Adrenal gland (tissue), 12 donors: Measurements from ENCODE around the gene ASAP2. TPM values are rescaled to one million over a fixed set of nuclear protein-coding genes. Genes with fewer than 3 reads are reported as not detected.
A peak's percentile ranks its signal among the peaks of the same experiment; 100 is the strongest.
"Not testable (repeated sequence)": the region's sequence is repeated elsewhere in the genome, so short reads cannot be mapped to it uniquely, and the experiment has no call there.

Experiments
- DNase-seq, 7 donors: peaks; one replicate each; pipeline ENCODE4 v3.0.0-alpha.2; 2019 to 2020
- H3K27ac ChIP-seq, 5 donors: fragments of 200-600 bp; sonication (generic) in 4 of 5; 1 replicate in 3 of 5; 2 replicates in 2 of 5; pipeline versions ENCODE4 v1.5.1 to v1.8.0; 2016 to 2020; ENCODE audit warnings: mild to moderate bottlenecking in 1 of 5
- H3K27me3 ChIP-seq: fragments of 200-600 bp; 2 replicates; pipeline ENCODE4 v1.8.0; 2021
- H3K36me3 ChIP-seq, 2 donors: fragments of 200-600 bp; replicated peaks in 1 of 2; 1 replicate in 1 of 2; 2 replicates in 1 of 2; pipeline versions ENCODE4 v1.5.1 to v1.8.0; 2018 to 2022
- H3K4me1 ChIP-seq, 2 donors: fragments of 200-600 bp; replicated peaks in 1 of 2; 1 replicate in 1 of 2; 2 replicates in 1 of 2; pipeline versions ENCODE4 v1.5.1 to v1.8.0; 2018 to 2021
- H3K4me3 ChIP-seq, 4 donors: fragments of 200-600 bp; sonication (generic) in 3 of 4; one replicate each; pipeline ENCODE4 v1.5.1; 2016 to 2018
- H3K9me3 ChIP-seq, 3 donors: fragments of 200-600 bp; sonication (generic) in 1 of 3; replicated peaks in 1 of 3; 1 replicate in 2 of 3; 2 replicates in 1 of 3; pipeline versions ENCODE4 v1.5.1 to v1.8.0; 2016 to 2021
- CTCF ChIP-seq, 6 experiments: fragments of 450-650 bp in 4 of 6; fragments of 200-600 bp in 2 of 6; sonication (generic) in 1 of 6; IDR thresholded peaks; 1 replicate in 5 of 6; 2 replicates in 1 of 6; pipeline versions ENCODE4 v1.5.1 to v1.8.0; 2016 to 2021; ENCODE audit warnings: antibody characterized with exemption in 6 of 6, mild to moderate bottlenecking in 2 of 6, moderate library complexity in 1 of 6
- POLR2A ChIP-seq, 2 donors: fragments of 450-650 bp; IDR thresholded peaks; one replicate each; pipeline ENCODE4 v1.6.1; 2017; ENCODE audit warnings: antibody characterized with exemption in 2 of 2, mild to moderate bottlenecking in 2 of 2, moderate library complexity in 1 of 2
- WGBS, 4 donors: extraction: QIAGEN DNeasy Blood & Tissue Kit in 2 of 4; methylation state at CpG; one replicate each; pipeline versions ENCODE4 v1.1.5 to v1.1.7; 2013 to 2017; 5-methylcytosine and 5-hydroxymethylcytosine counted together
- intact Hi-C, 2 donors: fragments of 100-400 bp; cut with DNase I; formaldehyde crosslinking; loops; one replicate each; pipeline versions ENCODE4 v1.14.1 to v1.15.0; 2022 to 2023
- polyA plus RNA-seq, 3 donors: library from polyadenylated mRNA; stranded (reverse); fragments of 200-250 nt in 2 of 3; fragments of 350-450 nt in 1 of 3; fragmentation: Illumina TruSeq in 1 of 3; extraction: RNeasy Lipid Tissue Mini Kit (QIAGEN cat#74804) in 1 of 3; gene quantifications; one replicate each; pipeline ENCODE4 v1.2.3, GENCODE V29; 2013 to 2014
- total RNA-seq, 9 donors: library from RNA; depleted of rRNA in 4 of 9; stranded (reverse); fragments of >200 nt in 4 of 9; fragments of 120-200 nt in 1 of 9; fragmentation: NEBNext Ultra II Directional in 1 of 9; extraction: Animal tissue kit (Norgen Biotek cat#: 25700) in 1 of 9; gene quantifications; one replicate each; pipeline versions ENCODE4 v1.1.0 to v1.2.4, GENCODE V29; 2013 to 2023
- donor health status: healthy with polysubstance abuse.
- donor health status: Bipolar disorder and iron deficiency.
- donor health status: DM: yes; HTN: yes; CAD: no.
- donor health status: DM: no; HTN: no; CAD: no.
- donor health status: DM: no; HTN: no; CAD: no.
- donor health status: DM: yes; HTN: yes; CAD: no.

Gene ASAP2
- total and polyA plus RNA-seq, 12 donors = 5.4 to 12.9 (median 7.7) TPM

GRCh38 chr2:9391961-9392720, 185.5 kb downstream of the ASAP2 start:
- H3K9me3 ChIP-seq = no peaks in the 10 kb centered on the region
- DNase-seq = no peak
- WGBS, 4 donors = 78 to 93% (median 91%) methylated on average over 12 to 13 of the region's 13 CpGs
- no peak for TF ChIP-seq CTCF (IDR thresholded peaks at IDR 0.05)
- TF ChIP-seq POLR2A (IDR thresholded peaks at IDR 0.05) = no peak
- H3K27ac ChIP-seq = peak overlapping the region in 2 of 5 donors; percentile 49 to 68
- no peak overlapping the region for H3K4me3 ChIP-seq
- no peaks in the 10 kb centered on the region for H3K36me3 ChIP-seq
- H3K4me1 ChIP-seq = peaks cover 0 to 4% of the 10 kb centered on the region in 2 donors
- no peaks in the 10 kb centered on the region for H3K27me3 ChIP-seq
- intact Hi-C loops = no loop called here

- Histone ChIP-seq H3K36me3 (no peaks in the 10 kb centered on the region), H3K9me3 (no peaks in the 10 kb centered on the region), H3K27ac (peak overlapping the region in 2 of 5 donors; percentile 49 to 68), H3K27me3 (no peaks in the 10 kb centered on the region), H3K4me1 (peaks cover 0 to 4% of the 10 kb centered on the region in 2 donors), H3K4me3 (no peak overlapping the region)
- 69 to 75% (median 70%) methylated on average over 10 to 28 of the region's 28 CpGs for WGBS, 4 donors
- intact Hi-C loops = no loop called here
- TF ChIP-seq POLR2A (IDR thresholded peaks at IDR 0.05) (no peak), CTCF (IDR thresholded peaks at IDR 0.05) (no peak)
- no peak for DNase-seq
These were observed 186.5 kb downstream of the ASAP2 start for GRCh38 chr2:9392898-9393765.

- intact Hi-C loops = no loop called here
- no peaks in the 10 kb centered on the region for H3K9me3 ChIP-seq
- peaks cover 0 to 4% of the 10 kb centered on the region in 2 donors for H3K4me1 ChIP-seq
- TF ChIP-seq CTCF (IDR thresholded peaks at IDR 0.05) (no peak), POLR2A (IDR thresholded peaks at IDR 0.05) (no peak)
- no peak overlapping the region for H3K4me3 ChIP-seq
- DNase-seq = no peak
- no peaks in the 10 kb centered on the region for H3K36me3 ChIP-seq
- H3K27ac ChIP-seq = no peak overlapping the region
- no peaks in the 10 kb centered on the region for H3K27me3 ChIP-seq
- WGBS, 4 donors = 94 to 95% (median 94%) methylated on average over 10 to 15 of the region's 15 CpGs
These were observed 188.2 kb downstream of the ASAP2 start for GRCh38 chr2:9394816-9395215.

GRCh38 chr2:9397201-9397600, 190.6 kb downstream of the ASAP2 start:
- no peak for DNase-seq
- WGBS, 4 donors = 93 to 96% (median 94%) methylated on average over 13 to 14 of the region's 14 CpGs

GRCh38 chr2:9398251-9398650, 191.6 kb downstream of the ASAP2 start:
- 94 to 98% (median 95%) methylated on average over 11 of the region's 11 CpGs for WGBS, 4 donors
- H3K36me3 ChIP-seq, intact Hi-C loops, H3K4me3 ChIP-seq, DNase-seq, H3K9me3 ChIP-seq, H3K27me3 ChIP-seq, H3K4me1 ChIP-seq: not testable (repeated sequence)
- peak overlapping the region in 2 of 5 donors; percentile 10 to 42 for H3K27ac ChIP-seq

More at GRCh38 chr2:9397201-9397600, 190.6 kb downstream of the ASAP2 start:
- intact Hi-C loops = no loop called here
- Histone ChIP-seq H3K27ac (no peak overlapping the region), H3K4me3 (no peak overlapping the region), H3K27me3 (no peaks in the 10 kb centered on the region), H3K9me3 (no peaks in the 10 kb centered on the region), H3K4me1 (peaks cover 0 to 4% of the 10 kb centered on the region in 2 donors), H3K36me3 (no peaks in the 10 kb centered on the region)
- TF ChIP-seq CTCF (IDR thresholded peaks at IDR 0.05) (no peak), POLR2A (IDR thresholded peaks at IDR 0.05) (no peak)
